Measurements from ENCODE around the gene RSPH1.

GRCh38 chr21:42435401-42435800, 60.6 kb downstream of the RSPH1 start:
- TF ChIP-seq, protein P1, sequence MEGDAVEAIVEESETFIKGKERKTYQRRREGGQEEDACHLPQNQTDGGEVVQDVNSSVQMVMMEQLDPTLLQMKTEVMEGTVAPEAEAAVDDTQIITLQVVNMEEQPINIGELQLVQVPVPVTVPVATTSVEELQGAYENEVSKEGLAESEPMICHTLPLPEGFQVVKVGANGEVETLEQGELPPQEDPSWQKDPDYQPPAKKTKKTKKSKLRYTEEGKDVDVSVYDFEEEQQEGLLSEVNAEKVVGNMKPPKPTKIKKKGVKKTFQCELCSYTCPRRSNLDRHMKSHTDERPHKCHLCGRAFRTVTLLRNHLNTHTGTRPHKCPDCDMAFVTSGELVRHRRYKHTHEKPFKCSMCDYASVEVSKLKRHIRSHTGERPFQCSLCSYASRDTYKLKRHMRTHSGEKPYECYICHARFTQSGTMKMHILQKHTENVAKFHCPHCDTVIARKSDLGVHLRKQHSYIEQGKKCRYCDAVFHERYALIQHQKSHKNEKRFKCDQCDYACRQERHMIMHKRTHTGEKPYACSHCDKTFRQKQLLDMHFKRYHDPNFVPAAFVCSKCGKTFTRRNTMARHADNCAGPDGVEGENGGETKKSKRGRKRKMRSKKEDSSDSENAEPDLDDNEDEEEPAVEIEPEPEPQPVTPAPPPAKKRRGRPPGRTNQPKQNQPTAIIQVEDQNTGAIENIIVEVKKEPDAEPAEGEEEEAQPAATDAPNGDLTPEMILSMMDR (conservative IDR thresholded peaks at IDR 0.05) = no peak
- TF ChIP-seq ZFX (IDR thresholded peaks at IDR 0.05) = no peak

All from C4-2B (cell line).